Stimulated activated CD4-positive, alpha-beta T cell treated with anti-CD3 and anti-CD28 coated beads, TNF-alpha, amount 100 ng/mL, for 4 hours (primary cell): ENCODE results near the gene CALHM4.
"Not testable (repeated sequence)": the region's sequence is repeated elsewhere in the genome, so short reads cannot be mapped to it uniquely, and the experiment has no call there.

Experiments
- DNase-seq, 3 experiments: peaks; one replicate each; pipeline ENCODE4 v3.0.0-alpha.2; 2020; ENCODE audit warnings: low read depth in 3 of 3

The CALHM4 gene

GRCh38 chr6:116577486-116577885 lies 23.9 kb downstream of the CALHM4 start:
- DNase-seq, result no peak

GRCh38 chr6:116578335-116578734 lies 24.8 kb downstream of the CALHM4 start:
- no peak for DNase-seq

GRCh38 chr6:116579143-116579542 lies 25.6 kb downstream of the CALHM4 start:
- DNase-seq, result no peak

- no peak for DNase-seq
Measured at GRCh38 chr6:116580198-116580597, 26.6 kb downstream of the CALHM4 start.

GRCh38 chr6:116586276-116586675 lies 32.7 kb downstream of the CALHM4 start:
- no peak for DNase-seq

GRCh38 chr6:116586738-116587137 lies 33.2 kb downstream of the CALHM4 start:
- no peak for DNase-seq

- DNase-seq, result no peak
Measured at GRCh38 chr6:116595247-116595646, 41.7 kb downstream of the CALHM4 start.

- DNase-seq, result no peak
Measured at GRCh38 chr6:116596815-116597214, 43.3 kb downstream of the CALHM4 start.

GRCh38 chr6:116603916-116604315 lies 50.4 kb downstream of the CALHM4 start:
- DNase-seq, result not testable (repeated sequence)

GRCh38 chr6:116604868-116605267 lies 51.3 kb downstream of the CALHM4 start:
- not testable (repeated sequence) for DNase-seq

- DNase-seq, result no peak
Measured at GRCh38 chr6:116605935-116606334, 52.4 kb downstream of the CALHM4 start.
